ENCODE results near the gene DPP10. TPM values are rescaled to one million over a fixed set of nuclear protein-coding genes. Genes with fewer than 3 reads are reported as not detected.
"Not testable (repeated sequence)": the region's sequence is repeated elsewhere in the genome, so short reads cannot be mapped to it uniquely, and the experiment has no call there.

Gene DPP10
- total RNA-seq, 1 donor from 2014 or later = 2.1 TPM

DNA sequence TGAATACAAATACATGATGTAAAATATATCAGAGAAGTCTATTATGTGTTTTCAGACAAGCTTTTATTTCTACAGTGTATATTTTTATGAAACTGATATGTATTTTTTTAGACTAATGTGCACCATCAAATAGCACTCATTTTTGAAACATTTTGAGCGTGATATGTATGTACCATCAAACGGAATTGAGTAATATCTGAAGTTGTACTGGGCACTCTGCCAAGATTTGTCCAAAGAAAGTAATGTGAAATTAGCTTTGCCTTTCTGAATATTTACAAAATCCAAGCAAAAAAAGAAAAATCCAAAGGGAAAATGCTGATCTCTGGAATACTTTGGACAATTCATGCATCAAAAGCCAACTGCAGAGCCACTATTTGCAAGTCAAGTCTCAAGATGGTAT, 972.0 kb downstream of the DPP10 start:
- Mint-ChIP-seq H3K4me3 (no peak overlapping the region), H3K36me3 (ENCODE audit: low read depth) (no peaks in the 10 kb centered on the region), H3K9me3 (peaks cover 3% of the 10 kb centered on the region), H3K27ac (ENCODE audit: unreplicated experiment) (no peak overlapping the region), H3K4me1 (no peaks in the 10 kb centered on the region), H3K27me3 (ENCODE audit: low read depth) (no peaks in the 10 kb centered on the region)
- TF ChIP-seq, protein P1, sequence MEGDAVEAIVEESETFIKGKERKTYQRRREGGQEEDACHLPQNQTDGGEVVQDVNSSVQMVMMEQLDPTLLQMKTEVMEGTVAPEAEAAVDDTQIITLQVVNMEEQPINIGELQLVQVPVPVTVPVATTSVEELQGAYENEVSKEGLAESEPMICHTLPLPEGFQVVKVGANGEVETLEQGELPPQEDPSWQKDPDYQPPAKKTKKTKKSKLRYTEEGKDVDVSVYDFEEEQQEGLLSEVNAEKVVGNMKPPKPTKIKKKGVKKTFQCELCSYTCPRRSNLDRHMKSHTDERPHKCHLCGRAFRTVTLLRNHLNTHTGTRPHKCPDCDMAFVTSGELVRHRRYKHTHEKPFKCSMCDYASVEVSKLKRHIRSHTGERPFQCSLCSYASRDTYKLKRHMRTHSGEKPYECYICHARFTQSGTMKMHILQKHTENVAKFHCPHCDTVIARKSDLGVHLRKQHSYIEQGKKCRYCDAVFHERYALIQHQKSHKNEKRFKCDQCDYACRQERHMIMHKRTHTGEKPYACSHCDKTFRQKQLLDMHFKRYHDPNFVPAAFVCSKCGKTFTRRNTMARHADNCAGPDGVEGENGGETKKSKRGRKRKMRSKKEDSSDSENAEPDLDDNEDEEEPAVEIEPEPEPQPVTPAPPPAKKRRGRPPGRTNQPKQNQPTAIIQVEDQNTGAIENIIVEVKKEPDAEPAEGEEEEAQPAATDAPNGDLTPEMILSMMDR (conservative IDR thresholded peaks at IDR 0.05) = no peak
- no peak for DNase-seq (ENCODE audit: low read depth, low spot score)

DNA sequence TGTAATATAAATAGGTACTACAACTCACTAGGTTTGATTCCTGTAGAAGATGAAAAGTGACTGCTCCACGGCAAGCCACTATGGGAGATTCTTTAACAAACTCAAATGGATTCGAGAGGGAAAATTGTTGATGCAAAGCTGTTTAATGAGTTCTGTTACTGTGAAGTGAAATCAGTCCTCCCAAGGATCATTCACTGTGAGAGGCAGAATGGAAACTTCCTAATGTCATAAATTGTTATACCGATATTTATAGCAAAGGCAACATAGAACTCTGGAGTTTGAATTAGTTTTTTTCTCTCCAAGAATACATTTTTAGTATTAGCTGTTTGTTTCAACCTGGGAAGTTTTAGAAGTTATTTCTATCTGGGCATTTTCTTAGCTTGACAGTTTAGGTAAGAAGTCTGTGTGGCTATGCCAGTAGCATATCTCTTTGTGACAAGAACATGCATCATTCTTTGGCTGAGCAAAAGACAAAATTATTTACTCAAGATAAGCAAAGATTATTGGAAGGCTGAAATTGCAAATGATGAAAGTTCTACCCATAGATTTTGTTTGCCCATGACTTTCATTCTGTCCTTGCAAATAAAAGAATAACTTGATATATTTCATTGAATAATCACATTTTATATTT, 979.7 kb downstream of the DPP10 start:
- Mint-ChIP-seq H3K9me3 (no peaks in the 10 kb centered on the region), H3K36me3 (ENCODE audit: low read depth) (peaks cover 2% of the 10 kb centered on the region), H3K27ac (ENCODE audit: unreplicated experiment) (no peak overlapping the region), H3K4me3 (no peak overlapping the region), H3K27me3 (ENCODE audit: low read depth) (no peaks in the 10 kb centered on the region), H3K4me1 (no peaks in the 10 kb centered on the region)
- DNase-seq (ENCODE audit: low read depth, low spot score) = no peak
- TF ChIP-seq, protein P1 (conservative IDR thresholded peaks at IDR 0.05) = no peak

DNA sequence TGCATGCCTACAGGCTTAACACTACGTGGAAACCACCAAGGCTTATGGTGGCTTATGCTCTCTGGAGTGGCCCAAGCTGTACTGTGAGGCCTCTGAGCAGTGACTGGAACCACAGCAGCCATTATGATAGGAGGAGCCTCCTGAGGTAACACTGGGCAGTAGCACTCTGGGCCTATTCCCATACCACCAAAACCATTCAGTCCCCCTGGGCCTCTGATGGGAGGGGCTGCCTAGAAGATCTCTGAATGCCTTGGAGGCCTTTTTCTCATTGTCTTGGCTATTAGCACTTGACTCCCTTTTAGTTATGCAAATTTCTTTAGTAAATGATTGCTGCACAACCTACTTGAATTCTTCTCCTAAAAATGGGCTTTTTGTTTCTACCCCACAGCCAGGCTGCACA, 985.0 kb downstream of the DPP10 start:
- TF ChIP-seq, protein P1 (conservative IDR thresholded peaks at IDR 0.05) = no peak
- H3K9me3 Mint-ChIP-seq = peaks cover 3% of the 10 kb centered on the region
- H3K27me3 Mint-ChIP-seq (ENCODE audit: low read depth) = no peaks in the 10 kb centered on the region
- DNase-seq (ENCODE audit: low read depth, low spot score) = no peak
- H3K4me1 Mint-ChIP-seq = peaks cover 4% of the 10 kb centered on the region
- H3K36me3 Mint-ChIP-seq (ENCODE audit: low read depth) = peaks cover 2% of the 10 kb centered on the region
- H3K27ac Mint-ChIP-seq (ENCODE audit: unreplicated experiment) = no peak overlapping the region
- H3K4me3 Mint-ChIP-seq = no peak overlapping the region

DNA sequence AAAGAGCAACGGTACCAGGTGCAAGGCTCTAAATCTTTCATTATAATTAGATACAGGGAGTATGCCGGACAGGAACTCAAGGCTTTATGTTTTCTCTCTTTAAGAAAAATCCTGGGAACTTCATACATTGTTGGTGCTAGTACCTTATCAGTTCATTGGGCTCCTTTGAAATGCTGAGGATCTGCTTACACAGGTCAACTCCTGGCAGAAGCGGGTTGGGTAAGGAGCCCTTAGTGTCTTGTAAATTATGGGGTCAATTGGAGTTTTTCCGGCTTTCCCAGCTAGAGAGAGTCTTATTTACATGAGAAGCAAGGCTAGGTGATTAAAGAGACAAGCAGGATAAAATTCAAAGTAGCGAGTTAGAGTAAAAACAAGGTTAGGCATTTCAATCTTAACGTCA, 998.3 kb downstream of the DPP10 start:
- not testable (repeated sequence) for H3K9me3 Mint-ChIP-seq; H3K36me3 Mint-ChIP-seq (ENCODE audit: low read depth); H3K27me3 Mint-ChIP-seq (ENCODE audit: low read depth); H3K4me3 Mint-ChIP-seq; H3K4me1 Mint-ChIP-seq; DNase-seq (ENCODE audit: low read depth, low spot score); H3K27ac Mint-ChIP-seq (ENCODE audit: unreplicated experiment)

DNA sequence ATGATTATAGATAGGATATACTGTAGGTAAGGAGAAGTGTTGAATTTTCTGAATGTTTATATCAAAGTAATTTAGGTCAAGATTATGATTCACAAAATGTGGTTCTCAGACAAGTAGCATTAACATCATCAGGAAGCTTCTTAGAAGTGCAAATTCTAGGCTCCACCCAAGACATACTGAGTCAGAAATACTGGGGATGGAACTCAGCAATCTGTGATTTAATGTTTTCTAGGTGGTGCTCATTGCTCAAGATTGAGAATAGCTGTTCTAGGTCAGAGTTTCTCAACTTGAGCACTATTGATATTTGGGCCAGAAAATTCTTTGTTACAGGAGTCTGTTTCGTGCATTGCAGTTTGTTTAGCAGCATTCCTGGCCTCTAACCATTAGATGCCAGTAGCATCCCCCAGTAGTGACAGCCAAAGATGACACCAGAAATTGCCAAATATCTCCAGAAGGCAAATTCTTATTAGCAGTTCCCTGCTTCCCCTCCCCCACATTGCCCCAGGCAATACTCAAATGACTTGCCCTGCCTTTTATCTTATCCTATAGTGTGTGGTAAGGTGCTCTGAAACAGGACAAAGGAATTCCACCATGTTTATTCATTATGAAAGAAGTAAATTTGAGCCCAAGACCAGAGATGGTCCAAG, 1001.2 kb downstream of the DPP10 start:
- H3K36me3 Mint-ChIP-seq (ENCODE audit: low read depth) = peaks cover 7% of the 10 kb centered on the region
- H3K27ac Mint-ChIP-seq (ENCODE audit: unreplicated experiment) = no peak overlapping the region

DNA sequence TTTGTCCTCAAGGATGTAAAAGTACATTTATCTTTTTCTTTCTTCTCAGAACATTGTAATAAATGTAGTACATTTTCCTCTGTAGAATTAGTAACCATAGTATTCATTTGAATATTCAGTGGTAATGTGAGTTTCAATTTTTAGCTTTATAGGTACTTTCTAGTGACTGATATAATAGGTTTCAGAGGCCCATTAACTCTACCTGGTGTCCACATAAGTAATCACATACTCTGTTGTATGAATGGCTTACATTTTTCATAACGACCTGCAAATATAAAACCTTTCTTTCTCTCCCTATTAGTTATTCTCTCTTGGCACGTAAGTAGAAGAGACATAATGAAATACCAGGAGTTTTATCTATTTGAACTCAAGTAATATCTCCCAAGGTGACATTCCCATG, 1017.6 kb downstream of the DPP10 start:
- Mint-ChIP-seq H3K36me3 (ENCODE audit: low read depth) (no peaks in the 10 kb centered on the region), H3K27me3 (ENCODE audit: low read depth) (no peaks in the 10 kb centered on the region), H3K4me1 (no peaks in the 10 kb centered on the region), H3K9me3 (no peaks in the 10 kb centered on the region), H3K27ac (ENCODE audit: unreplicated experiment) (no peak overlapping the region), H3K4me3 (no peak overlapping the region)
- DNase-seq (ENCODE audit: low read depth, low spot score) = no peak
- TF ChIP-seq, protein P1 (conservative IDR thresholded peaks at IDR 0.05) = no peak

More for the DNA sequence above, 1001.2 kb downstream of the DPP10 start:
- H3K4me3 Mint-ChIP-seq = no peak overlapping the region
- H3K27me3 Mint-ChIP-seq (ENCODE audit: low read depth) = peaks cover 3% of the 10 kb centered on the region
- no peak for DNase-seq (ENCODE audit: low read depth, low spot score)
- H3K9me3 Mint-ChIP-seq = peaks cover 20% of the 10 kb centered on the region
- H3K4me1 Mint-ChIP-seq = peaks cover 3% of the 10 kb centered on the region
- TF ChIP-seq, protein P1 (conservative IDR thresholded peaks at IDR 0.05) = no peak
